HG02938 (cell line): ENCODE measurements around the gene ALG9.
A peak's percentile ranks its signal among the peaks of the same experiment; 100 is the strongest.
"Not testable (repeated sequence)": the region's sequence is repeated elsewhere in the genome, so short reads cannot be mapped to it uniquely, and the experiment has no call there.

Source experiments
- ATAC-seq: cut with Tn5 transposase; IDR thresholded peaks from one replicate; pipeline ENCODE4 v1.9.1; 2021; ENCODE audit warnings: mild to moderate bottlenecking, moderate library complexity; ENCODE audit not compliant: unreplicated experiment

Gene ALG9

GRCh38 chr11:111801135-111801534 lies 70.2 kb downstream of the ALG9 start:
- ATAC-seq, result no peak

GRCh38 chr11:111798279-111798678 lies 73.1 kb downstream of the ALG9 start:
- no peak for ATAC-seq

- ATAC-seq, result no peak
Measured at GRCh38 chr11:111797145-111797581, 74.2 kb downstream of the ALG9 start.

GRCh38 chr11:111796696-111797095 lies 74.7 kb downstream of the ALG9 start:
- ATAC-seq, result no peak

GRCh38 chr11:111795334-111795985 lies 75.9 kb downstream of the ALG9 start:
- no peak for ATAC-seq

GRCh38 chr11:111793863-111794262 lies 77.5 kb downstream of the ALG9 start:
- no peak for ATAC-seq

- ATAC-seq, result no peak
Measured at GRCh38 chr11:111792955-111793500, 78.4 kb downstream of the ALG9 start.

GRCh38 chr11:111792314-111792713 lies 79.1 kb downstream of the ALG9 start:
- ATAC-seq, result no peak

GRCh38 chr11:111788464-111788863 lies 82.9 kb downstream of the ALG9 start:
- no peak for ATAC-seq

- ATAC-seq, result no peak
Measured at GRCh38 chr11:111788051-111788450, 83.3 kb downstream of the ALG9 start.

- no peak for ATAC-seq
Measured at GRCh38 chr11:111785886-111786412, 85.4 kb downstream of the ALG9 start.

GRCh38 chr11:111785076-111785475 lies 86.3 kb downstream of the ALG9 start:
- no peak for ATAC-seq

- not testable (repeated sequence) for ATAC-seq
Measured at GRCh38 chr11:111784311-111784710, 87.1 kb downstream of the ALG9 start.

- no peak for ATAC-seq
Measured at GRCh38 chr11:111782109-111782741, 89.2 kb downstream of the ALG9 start.

- ATAC-seq, result no peak
Measured at GRCh38 chr11:111779118-111779517, 92.3 kb downstream of the ALG9 start.

GRCh38 chr11:111778047-111778558 lies 93.3 kb downstream of the ALG9 start:
- no peak for ATAC-seq

GRCh38 chr11:111777094-111778046 lies 94.0 kb downstream of the ALG9 start:
- ATAC-seq, result peak; percentile 57

GRCh38 chr11:111776398-111777093 lies 94.8 kb downstream of the ALG9 start:
- ATAC-seq, result peak; percentile 95

- no peak for ATAC-seq
Measured at GRCh38 chr11:111774955-111775710, 96.2 kb downstream of the ALG9 start.
